HCT116 (cell line): ENCODE measurements around the gene C3orf70. TPM values are rescaled to one million over a fixed set of nuclear protein-coding genes. Genes with fewer than 3 reads are reported as not detected.

Source experiments
- ATAC-seq: fragments of 200-7000 bp; cut with Tn5 transposase; 2 replicates; pipeline ENCODE4 v1.9.1; 2020; ENCODE audit warnings: mild to moderate bottlenecking, moderate library complexity
- BruUV-seq: library from RNA; stranded (reverse); fragments of 400-500 nt; replicated peaks from 2 replicates; lab custom pipeline; 2021; lab: Mats Ljungman, UMichigan
- CTCF ChIA-PET: fragments of 300-600 bp; sonication (Branson Sonifier 250); formaldehyde crosslinking; loops from one replicate; lab custom pipeline; 2021; ENCODE audit warnings: antibody characterized with exemption; lab: Charles Lee
- POLR2A ChIA-PET: fragments of 300-600, 350-600 bp; sonication (Branson Sonifier 250); formaldehyde crosslinking; loops from one replicate; lab custom pipeline; 2021; ENCODE audit warnings: antibody characterized with exemption; lab: Charles Lee
- RAD21 ChIA-PET, 2 experiments: fragments of 300-600 bp; sonication (Branson Sonifier 250); formaldehyde crosslinking; loops; one replicate each; lab custom pipeline; 2023; ENCODE audit warnings: low total read pairs in 2 of 2; ENCODE audit not compliant: uncharacterized antibody in 2 of 2, unreplicated experiment in 2 of 2, low non-redundant PET in 1 of 2; lab: Charles Lee
- DNase-seq: peaks from one replicate; pipeline ENCODE4 v3.0.0-alpha.2; 2010; ENCODE audit warnings: low read depth, low spot score
- H2AFZ ChIP-seq: fragments of 200-600 bp; shearing (Covaris generic), sonication (generic); 2 replicates; pipeline ENCODE4 v1.6.1; 2017; ENCODE audit warnings: low read depth, mixed run types, mixed read lengths, antibody characterized with exemption, low read length; ENCODE audit not compliant: poor library complexity, severe bottlenecking
- H3K27ac ChIP-seq: 2 replicates; pipeline ENCODE4 v1.5.1; 2012; ENCODE audit warnings: low read depth, low read length
- H3K27me3 ChIP-seq: fragments of 200-600 bp; sonication (generic); 2 replicates; pipeline ENCODE4 v1.6.1; 2016; ENCODE audit warnings: mixed run types, low read length, mixed read lengths; ENCODE audit not compliant: insufficient read depth
- H3K36me3 ChIP-seq, 2 experiments: fragments of 200-500 bp in 1 of 2; fragments of 200-600 bp in 1 of 2; sonication (Bioruptor generic) in 1 of 2; sonication (generic) in 1 of 2; 2 replicates each; pipeline versions ENCODE4 v1.5.1 to v1.6.1; 2014 to 2016; ENCODE audit warnings: low read length in 2 of 2, inconsistent platforms in 1 of 2, mixed read lengths in 1 of 2, mixed run types in 1 of 2; ENCODE audit not compliant: insufficient read depth in 2 of 2, control insufficient read depth in 1 of 2
- H3K4me1 ChIP-seq, 2 experiments: fragments of 200-600 bp in 1 of 2; sonication (generic) in 1 of 2; 2 replicates each; pipeline versions ENCODE4 v1.5.1 to v1.6.1; 2012 to 2017; ENCODE audit warnings: low read length in 2 of 2, inconsistent platforms in 1 of 2, mild to moderate bottlenecking in 1 of 2, mixed read lengths in 1 of 2, mixed run types in 1 of 2, moderate library complexity in 1 of 2; ENCODE audit not compliant: insufficient read depth in 2 of 2, control insufficient read depth in 1 of 2
- H3K4me2 ChIP-seq: fragments of 200-600 bp; sonication (generic); 2 replicates; pipeline ENCODE4 v1.6.1; 2017; ENCODE audit warnings: mixed run types, low read length, mixed read lengths
- H3K4me3 ChIP-seq, 2 experiments: fragments of 200-600 bp in 1 of 2; sonication (generic) in 1 of 2; replicated peaks in 1 of 2; 2 replicates each; pipeline ENCODE4 v1.5.1; 2011 to 2016; ENCODE audit warnings: low read length in 2 of 2, control low read depth in 1 of 2, low read depth in 1 of 2, mild to moderate bottlenecking in 1 of 2, mixed read lengths in 1 of 2, mixed run types in 1 of 2
- H3K79me2 ChIP-seq: fragments of 200-600 bp; sonication (generic); 2 replicates; pipeline ENCODE4 v1.6.1; 2017; ENCODE audit warnings: mild to moderate bottlenecking, mixed run types, low read length, moderate library complexity, mixed read lengths; ENCODE audit not compliant: insufficient read depth
- H3K9ac ChIP-seq: fragments of 200-600 bp; sonication (generic); 2 replicates; pipeline ENCODE4 v1.6.1; 2016; ENCODE audit warnings: low read length, mixed read lengths
- H3K9me2 ChIP-seq: fragments of 200-600 bp; sonication (generic), shearing (Covaris generic); 2 replicates; pipeline ENCODE4 v1.6.1; 2017; ENCODE audit warnings: mixed run types, mild to moderate bottlenecking, moderate library complexity; ENCODE audit not compliant: insufficient read depth
- H3K9me3 ChIP-seq, 2 experiments: fragments of 200-500 bp in 1 of 2; fragments of 200-600 bp in 1 of 2; sonication (Bioruptor generic) in 1 of 2; sonication (generic) in 1 of 2; 2 replicates each; pipeline ENCODE4 v1.6.1; 2014 to 2017; ENCODE audit warnings: low read length in 2 of 2, mixed read lengths in 2 of 2, inconsistent platforms in 1 of 2, low read depth in 1 of 2, mild to moderate bottlenecking in 1 of 2, mixed run types in 1 of 2, moderate library complexity in 1 of 2; ENCODE audit not compliant: control insufficient read depth in 1 of 2, insufficient read depth in 1 of 2
- H4K20me1 ChIP-seq: fragments of 200-600 bp; sonication (generic), shearing (Covaris generic); 2 replicates; pipeline ENCODE4 v1.6.1; 2017; ENCODE audit warnings: mixed run types, mild to moderate bottlenecking, moderate library complexity; ENCODE audit not compliant: insufficient read depth
- FOSL1 ChIP-seq: IDR thresholded peaks from 2 replicates; pipeline ENCODE4 v1.6.1; 2012; ENCODE audit warnings: low read depth
- POLR2AphosphoS5 ChIP-seq: IDR thresholded peaks from 2 replicates; pipeline ENCODE4 v1.6.1; 2011; ENCODE audit warnings: mild to moderate bottlenecking, low read depth, low read length, moderate library complexity
- RAD21 ChIP-seq: IDR thresholded peaks from 2 replicates; pipeline ENCODE4 v1.6.1; 2012; ENCODE audit warnings: low read depth, mild to moderate bottlenecking
- TCF7L2 ChIP-seq: IDR thresholded peaks from 2 replicates; pipeline ENCODE4 v1.7.0; 2011; ENCODE audit warnings: borderline replicate concordance, inconsistent platforms; ENCODE audit not compliant: insufficient read depth, insufficient read length; ENCODE audit errors: extremely low read depth
- YY1 ChIP-seq: IDR thresholded peaks from 2 replicates; pipeline ENCODE4 v1.6.1; 2011; ENCODE audit warnings: low read length, low read depth, moderate library complexity, mild to moderate bottlenecking; ENCODE audit not compliant: insufficient replicate concordance; ENCODE audit errors: extremely low read depth
- ZFX ChIP-seq: fragments of 450-650 bp; IDR thresholded peaks from 2 replicates; pipeline ENCODE4 v1.6.1; 2017
- intact Hi-C: fragments of 100-400 bp; cut with micrococcal nuclease; formaldehyde crosslinking; loops from 2 replicates; pipeline ENCODE4 v1.10.0; 2022
- total RNA-seq: library from RNA; stranded (reverse); gene quantifications from one replicate; pipeline ENCODE4 v1.2.1, GENCODE V29; 2021; ENCODE audit not compliant: unreplicated experiment
- TF ChIP-seq, protein P1 (sequence below), 3 experiments: fragments of 200-600 bp in 1 of 3; sonication (generic) in 1 of 3; IDR thresholded peaks in 2 of 3; conservative IDR thresholded peaks in 1 of 3; 2 replicates each; pipeline ENCODE4 v1.5.1; 2012 to 2017; ENCODE audit warnings: low read depth in 2 of 3, low read length in 2 of 3, antibody characterized with exemption in 1 of 3, borderline replicate concordance in 1 of 3, control low read depth in 1 of 3, mild to moderate bottlenecking in 1 of 3, mixed read lengths in 1 of 3, mixed run types in 1 of 3, moderate library complexity in 1 of 3; ENCODE audit not compliant: insufficient read depth in 1 of 3
- TF ChIP-seq, protein P2 (sequence below): IDR thresholded peaks from 2 replicates; pipeline ENCODE4 v1.6.1; 2012
- TF ChIP-seq, protein P3 (sequence below): IDR thresholded peaks from 2 replicates; pipeline ENCODE4 v1.6.1; 2012; ENCODE audit warnings: low read depth

The C3orf70 gene
- total RNA-seq, 1 experiment from 2014 or later, result not detected

DNA sequence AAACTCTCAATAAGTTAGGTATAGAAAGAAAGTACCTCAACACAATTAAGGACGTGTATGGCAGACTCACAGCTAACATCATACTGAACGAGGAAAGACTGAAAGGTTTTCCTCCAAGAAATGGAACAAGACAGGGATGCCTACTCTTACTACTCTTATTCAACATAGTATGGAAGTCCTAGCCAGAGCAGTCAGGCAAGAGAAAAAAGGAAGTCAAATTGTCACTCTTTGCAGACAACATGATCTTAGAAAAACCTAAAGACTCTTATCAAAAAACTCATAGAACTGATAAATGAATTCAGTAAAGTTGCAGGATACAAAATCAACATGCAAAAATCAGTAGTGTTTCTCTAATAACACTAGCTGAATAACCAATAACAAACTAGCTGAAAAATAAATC lies 96.0 kb downstream of the C3orf70 start:
- Histone ChIP-seq H3K4me1 (no peaks in the 10 kb centered on the region), H3K4me3 (no peak overlapping the region), H3K9me3 (no peaks in the 10 kb centered on the region), H3K4me2 (no peak overlapping the region), H3K27me3 (no peaks in the 10 kb centered on the region), H3K9me2 (no peaks in the 10 kb centered on the region), H4K20me1 (no peaks in the 10 kb centered on the region), H3K9ac (no peak overlapping the region), H3K27ac (no peak overlapping the region), H2AFZ (no peak overlapping the region), H3K79me2 (no peaks in the 10 kb centered on the region), H3K36me3 (no peaks in the 10 kb centered on the region)
- DNase-seq (no peak), ATAC-seq (no peak)
- intact Hi-C loops, result no loop called here
- no TSS peak for BruUV-seq
- ChIA-PET RAD21 (no interaction called here), POLR2A (no interaction called here), CTCF (no interaction called here)
- TF ChIP-seq FOSL1 (no peak), ZFX (no peak), TCF7L2 (no peak), RAD21 (no peak), POLR2AphosphoS5 (no peak), YY1 (no peak)
- TF ChIP-seq, protein P1, sequence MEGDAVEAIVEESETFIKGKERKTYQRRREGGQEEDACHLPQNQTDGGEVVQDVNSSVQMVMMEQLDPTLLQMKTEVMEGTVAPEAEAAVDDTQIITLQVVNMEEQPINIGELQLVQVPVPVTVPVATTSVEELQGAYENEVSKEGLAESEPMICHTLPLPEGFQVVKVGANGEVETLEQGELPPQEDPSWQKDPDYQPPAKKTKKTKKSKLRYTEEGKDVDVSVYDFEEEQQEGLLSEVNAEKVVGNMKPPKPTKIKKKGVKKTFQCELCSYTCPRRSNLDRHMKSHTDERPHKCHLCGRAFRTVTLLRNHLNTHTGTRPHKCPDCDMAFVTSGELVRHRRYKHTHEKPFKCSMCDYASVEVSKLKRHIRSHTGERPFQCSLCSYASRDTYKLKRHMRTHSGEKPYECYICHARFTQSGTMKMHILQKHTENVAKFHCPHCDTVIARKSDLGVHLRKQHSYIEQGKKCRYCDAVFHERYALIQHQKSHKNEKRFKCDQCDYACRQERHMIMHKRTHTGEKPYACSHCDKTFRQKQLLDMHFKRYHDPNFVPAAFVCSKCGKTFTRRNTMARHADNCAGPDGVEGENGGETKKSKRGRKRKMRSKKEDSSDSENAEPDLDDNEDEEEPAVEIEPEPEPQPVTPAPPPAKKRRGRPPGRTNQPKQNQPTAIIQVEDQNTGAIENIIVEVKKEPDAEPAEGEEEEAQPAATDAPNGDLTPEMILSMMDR (IDR thresholded peaks at IDR 0.05 in 2 of 3, conservative IDR thresholded peaks at IDR 0.05 in 1 of 3; ENCODE audit: borderline replicate concordance in 1 of 3, insufficient read depth in 1 of 3, low read depth in 2 of 3, low read length in 2 of 3), result no peak
- TF ChIP-seq, protein P2, sequence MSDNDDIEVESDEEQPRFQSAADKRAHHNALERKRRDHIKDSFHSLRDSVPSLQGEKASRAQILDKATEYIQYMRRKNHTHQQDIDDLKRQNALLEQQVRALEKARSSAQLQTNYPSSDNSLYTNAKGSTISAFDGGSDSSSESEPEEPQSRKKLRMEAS, result no peak
- TF ChIP-seq, protein P3, sequence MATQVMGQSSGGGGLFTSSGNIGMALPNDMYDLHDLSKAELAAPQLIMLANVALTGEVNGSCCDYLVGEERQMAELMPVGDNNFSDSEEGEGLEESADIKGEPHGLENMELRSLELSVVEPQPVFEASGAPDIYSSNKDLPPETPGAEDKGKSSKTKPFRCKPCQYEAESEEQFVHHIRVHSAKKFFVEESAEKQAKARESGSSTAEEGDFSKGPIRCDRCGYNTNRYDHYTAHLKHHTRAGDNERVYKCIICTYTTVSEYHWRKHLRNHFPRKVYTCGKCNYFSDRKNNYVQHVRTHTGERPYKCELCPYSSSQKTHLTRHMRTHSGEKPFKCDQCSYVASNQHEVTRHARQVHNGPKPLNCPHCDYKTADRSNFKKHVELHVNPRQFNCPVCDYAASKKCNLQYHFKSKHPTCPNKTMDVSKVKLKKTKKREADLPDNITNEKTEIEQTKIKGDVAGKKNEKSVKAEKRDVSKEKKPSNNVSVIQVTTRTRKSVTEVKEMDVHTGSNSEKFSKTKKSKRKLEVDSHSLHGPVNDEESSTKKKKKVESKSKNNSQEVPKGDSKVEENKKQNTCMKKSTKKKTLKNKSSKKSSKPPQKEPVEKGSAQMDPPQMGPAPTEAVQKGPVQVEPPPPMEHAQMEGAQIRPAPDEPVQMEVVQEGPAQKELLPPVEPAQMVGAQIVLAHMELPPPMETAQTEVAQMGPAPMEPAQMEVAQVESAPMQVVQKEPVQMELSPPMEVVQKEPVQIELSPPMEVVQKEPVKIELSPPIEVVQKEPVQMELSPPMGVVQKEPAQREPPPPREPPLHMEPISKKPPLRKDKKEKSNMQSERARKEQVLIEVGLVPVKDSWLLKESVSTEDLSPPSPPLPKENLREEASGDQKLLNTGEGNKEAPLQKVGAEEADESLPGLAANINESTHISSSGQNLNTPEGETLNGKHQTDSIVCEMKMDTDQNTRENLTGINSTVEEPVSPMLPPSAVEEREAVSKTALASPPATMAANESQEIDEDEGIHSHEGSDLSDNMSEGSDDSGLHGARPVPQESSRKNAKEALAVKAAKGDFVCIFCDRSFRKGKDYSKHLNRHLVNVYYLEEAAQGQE, result no peak
